ENCODE measurements around the gene DDO.

GRCh38 chr6:110414669-110415068 lies 706 bp downstream of the DDO start:
- TF ChIP-seq, protein P1, sequence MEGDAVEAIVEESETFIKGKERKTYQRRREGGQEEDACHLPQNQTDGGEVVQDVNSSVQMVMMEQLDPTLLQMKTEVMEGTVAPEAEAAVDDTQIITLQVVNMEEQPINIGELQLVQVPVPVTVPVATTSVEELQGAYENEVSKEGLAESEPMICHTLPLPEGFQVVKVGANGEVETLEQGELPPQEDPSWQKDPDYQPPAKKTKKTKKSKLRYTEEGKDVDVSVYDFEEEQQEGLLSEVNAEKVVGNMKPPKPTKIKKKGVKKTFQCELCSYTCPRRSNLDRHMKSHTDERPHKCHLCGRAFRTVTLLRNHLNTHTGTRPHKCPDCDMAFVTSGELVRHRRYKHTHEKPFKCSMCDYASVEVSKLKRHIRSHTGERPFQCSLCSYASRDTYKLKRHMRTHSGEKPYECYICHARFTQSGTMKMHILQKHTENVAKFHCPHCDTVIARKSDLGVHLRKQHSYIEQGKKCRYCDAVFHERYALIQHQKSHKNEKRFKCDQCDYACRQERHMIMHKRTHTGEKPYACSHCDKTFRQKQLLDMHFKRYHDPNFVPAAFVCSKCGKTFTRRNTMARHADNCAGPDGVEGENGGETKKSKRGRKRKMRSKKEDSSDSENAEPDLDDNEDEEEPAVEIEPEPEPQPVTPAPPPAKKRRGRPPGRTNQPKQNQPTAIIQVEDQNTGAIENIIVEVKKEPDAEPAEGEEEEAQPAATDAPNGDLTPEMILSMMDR (IDR thresholded peaks at IDR 0.05) = no peak
- TF ChIP-seq REST (IDR thresholded peaks at IDR 0.05; ENCODE audit: insufficient read depth in 1 of 2, low read depth in 2 of 2, low read length in 1 of 2) = no peak

Data from Panc1 (cell line).